Measurements from ENCODE around the gene HECW1.

DNA sequence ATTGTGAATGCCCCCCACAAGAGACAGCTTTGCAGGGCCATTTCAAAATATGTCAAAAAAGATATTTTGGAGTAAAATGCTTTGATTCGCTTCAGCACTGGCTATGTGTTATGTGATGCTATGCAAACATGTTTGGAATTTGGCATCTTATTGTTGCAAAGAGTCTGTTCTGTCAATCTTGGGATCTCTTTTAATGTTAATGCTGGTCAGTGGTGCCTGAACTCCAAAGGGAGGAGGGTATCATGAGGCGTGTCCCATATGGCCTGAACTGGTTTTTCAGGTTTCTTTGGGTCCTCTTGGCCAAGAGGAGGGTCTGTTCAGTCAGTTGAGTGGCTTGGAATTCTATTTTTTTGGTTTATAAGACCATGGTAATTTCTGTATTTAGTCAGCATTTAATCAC lies 81.4 kb downstream of the HECW1 start:
- TF ChIP-seq, protein P1, sequence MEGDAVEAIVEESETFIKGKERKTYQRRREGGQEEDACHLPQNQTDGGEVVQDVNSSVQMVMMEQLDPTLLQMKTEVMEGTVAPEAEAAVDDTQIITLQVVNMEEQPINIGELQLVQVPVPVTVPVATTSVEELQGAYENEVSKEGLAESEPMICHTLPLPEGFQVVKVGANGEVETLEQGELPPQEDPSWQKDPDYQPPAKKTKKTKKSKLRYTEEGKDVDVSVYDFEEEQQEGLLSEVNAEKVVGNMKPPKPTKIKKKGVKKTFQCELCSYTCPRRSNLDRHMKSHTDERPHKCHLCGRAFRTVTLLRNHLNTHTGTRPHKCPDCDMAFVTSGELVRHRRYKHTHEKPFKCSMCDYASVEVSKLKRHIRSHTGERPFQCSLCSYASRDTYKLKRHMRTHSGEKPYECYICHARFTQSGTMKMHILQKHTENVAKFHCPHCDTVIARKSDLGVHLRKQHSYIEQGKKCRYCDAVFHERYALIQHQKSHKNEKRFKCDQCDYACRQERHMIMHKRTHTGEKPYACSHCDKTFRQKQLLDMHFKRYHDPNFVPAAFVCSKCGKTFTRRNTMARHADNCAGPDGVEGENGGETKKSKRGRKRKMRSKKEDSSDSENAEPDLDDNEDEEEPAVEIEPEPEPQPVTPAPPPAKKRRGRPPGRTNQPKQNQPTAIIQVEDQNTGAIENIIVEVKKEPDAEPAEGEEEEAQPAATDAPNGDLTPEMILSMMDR (IDR thresholded peaks at IDR 0.05), result no peak
- no peak for TF ChIP-seq EZH2 (IDR thresholded peaks at IDR 0.05)

Measured in neural progenitor cell (in vitro differentiated cells).